Myocyte (in vitro differentiated cells): ENCODE data around the gene CRKL. TPM values are rescaled to one million over a fixed set of nuclear protein-coding genes. Genes with fewer than 3 reads are reported as not detected.
A peak's percentile ranks its signal among the peaks of the same experiment; 100 is the strongest.

Experiments used
- DNase-seq: peaks from one replicate; pipeline ENCODE4 v3.0.0-alpha.2; 2012; ENCODE audit warnings: low read depth
- total RNA-seq: library from RNA; depleted of rRNA; stranded (reverse); fragments of >200 nt; gene quantifications from 2 replicates; pipeline ENCODE4 v1.2.3, GENCODE V29; 2014

The CRKL gene
- total RNA-seq, 1 donor from 2014 or later: 52.6 TPM

DNA sequence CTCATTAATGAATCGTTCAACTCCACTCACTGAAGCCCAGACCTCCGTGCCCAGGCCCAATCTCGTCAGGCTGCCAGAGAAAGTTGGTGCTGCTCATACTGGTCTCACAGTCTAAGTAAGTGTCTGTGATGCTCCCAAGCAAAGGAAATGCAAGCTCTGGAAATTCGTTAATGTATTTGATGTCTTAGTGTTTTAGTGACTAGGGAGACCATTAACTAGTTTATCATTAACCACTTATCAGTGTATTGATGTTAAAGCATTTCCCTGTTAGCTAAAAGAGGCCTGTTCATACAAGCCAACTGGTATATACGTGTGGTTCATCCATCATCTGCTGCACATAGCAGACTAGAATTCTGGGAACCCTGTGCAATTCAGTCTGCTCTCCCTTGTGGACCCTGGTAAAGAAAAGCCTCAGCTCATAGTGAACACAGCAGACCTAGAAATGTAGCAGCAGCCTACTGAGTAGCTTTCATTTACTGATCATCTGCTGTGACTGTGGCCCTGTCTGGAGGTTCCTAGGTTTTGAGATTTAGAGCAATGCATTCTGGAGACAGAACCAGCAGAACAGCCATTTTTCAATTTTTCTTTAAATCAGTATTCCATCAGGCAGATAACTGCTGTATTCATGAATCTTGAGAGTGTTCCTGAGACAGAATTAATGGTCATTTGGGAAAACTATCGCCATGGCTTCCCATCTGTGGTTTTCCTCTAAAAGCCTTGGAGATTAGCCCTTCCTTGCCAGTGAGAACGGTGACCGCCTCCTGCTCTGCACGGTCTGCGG lies 34.1 kb downstream of the CRKL start:
- DNase-seq: no peak

DNA sequence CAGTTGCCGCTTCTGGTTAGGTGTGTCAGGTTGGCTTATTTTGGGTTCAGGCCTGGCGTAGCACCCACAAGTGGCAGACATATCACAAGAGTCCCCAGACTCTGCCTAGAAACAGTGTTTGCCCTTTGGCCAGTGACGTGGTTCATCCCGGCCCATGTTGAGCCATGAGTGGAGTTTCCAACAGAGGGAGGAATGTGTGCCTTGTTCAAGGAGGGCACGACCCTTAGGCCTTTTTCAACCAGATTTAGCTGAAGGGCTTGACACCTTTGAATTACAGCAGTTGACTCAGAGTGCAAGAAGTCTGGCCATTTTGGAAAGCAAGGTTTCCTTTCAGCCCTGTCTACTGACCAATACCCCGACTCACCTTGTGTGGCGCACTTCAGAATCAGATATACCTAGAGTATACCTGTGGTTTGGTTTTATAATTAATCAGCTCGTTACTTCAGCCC lies 34.7 kb downstream of the CRKL start:
- DNase-seq: no peak

DNA sequence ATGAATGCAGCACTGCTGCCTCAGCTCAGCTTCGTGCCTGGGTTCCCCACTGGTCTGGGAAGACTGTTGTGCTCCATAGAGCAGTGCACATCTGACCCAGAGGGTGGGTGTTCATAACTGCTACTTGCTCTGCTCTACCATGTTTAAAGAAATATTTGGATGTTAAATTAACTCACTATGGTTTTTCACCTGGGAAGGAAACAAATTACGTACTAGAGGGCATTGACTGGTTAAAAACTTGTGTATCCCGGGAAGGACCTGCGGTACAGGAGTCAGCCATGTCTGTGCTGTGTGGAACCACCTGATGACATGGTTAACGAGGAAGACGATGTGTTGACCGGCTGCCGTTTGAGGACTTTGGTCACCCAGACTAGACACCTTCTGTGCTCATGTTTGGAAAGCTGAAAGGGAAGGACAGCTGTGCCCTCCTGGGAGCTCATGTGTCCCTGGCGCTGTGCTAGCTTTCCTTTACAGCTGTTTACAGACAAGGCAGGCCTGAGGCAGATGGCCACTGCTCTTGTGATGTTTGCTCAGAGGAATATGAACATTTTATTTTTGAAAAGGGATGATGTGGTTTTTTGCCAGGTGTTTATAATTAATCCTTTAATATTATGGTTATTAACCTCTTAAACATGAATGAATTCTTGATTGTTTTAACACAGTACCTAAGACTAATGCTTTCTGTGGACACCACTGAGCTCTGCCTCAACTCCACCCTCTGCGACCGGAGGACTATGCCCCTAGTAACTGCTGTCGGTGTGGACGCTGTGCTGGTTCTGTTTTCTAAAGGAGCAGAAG lies 35.5 kb downstream of the CRKL start:
- DNase-seq: peak; percentile 47

DNA sequence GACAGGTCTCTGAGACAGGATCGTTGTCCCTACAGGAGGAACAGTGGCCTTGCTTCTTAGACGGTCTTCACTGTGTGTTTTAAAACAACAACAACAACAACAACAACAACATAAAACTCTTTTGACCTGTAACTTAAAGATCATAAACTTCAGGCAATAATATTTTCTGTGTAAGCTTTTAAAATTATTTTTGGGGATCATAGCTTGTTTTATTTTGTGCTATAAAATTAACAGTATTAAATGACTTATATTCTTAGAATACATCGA lies 36.1 kb downstream of the CRKL start:
- no peak for DNase-seq

DNA sequence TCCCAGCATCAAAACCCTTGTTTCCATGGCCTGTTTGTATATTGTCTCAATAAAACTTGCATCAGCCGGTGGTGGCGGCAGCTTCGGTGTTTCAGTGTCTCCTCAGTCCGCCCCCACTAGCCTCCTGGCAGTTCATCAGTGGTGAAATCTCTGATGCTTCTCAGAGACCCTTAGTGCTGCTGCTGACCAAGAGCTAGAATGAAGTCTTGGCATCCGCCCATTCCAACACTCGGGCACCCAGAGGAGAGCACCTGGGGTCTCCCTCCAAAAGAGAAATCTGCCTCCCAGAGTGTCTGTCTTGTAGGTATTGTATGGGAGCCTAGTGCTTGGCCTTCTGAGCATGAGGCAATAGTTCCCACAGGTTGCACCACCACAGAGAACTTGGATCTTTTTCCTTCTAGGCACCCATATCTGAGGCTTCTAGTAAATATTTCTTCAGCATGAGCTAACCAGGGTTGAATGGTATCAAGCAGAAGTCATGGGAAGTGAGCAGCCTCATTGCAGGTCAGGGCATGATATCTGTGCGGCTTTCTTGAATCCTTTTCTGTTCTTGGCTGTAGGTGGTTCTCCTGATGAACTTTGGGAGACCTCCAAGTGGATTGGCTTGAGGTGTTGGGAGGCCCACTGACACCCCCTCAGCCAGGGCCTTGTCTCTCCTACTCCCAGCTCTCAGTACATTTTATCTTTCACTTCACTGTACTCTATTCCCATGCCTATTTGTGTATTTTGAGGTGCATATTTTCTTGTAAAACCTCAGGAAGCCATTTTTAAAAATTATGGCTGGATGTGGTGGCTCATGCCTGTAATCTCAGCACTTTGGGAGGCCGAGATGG lies 36.7 kb downstream of the CRKL start:
- DNase-seq: no peak

DNA sequence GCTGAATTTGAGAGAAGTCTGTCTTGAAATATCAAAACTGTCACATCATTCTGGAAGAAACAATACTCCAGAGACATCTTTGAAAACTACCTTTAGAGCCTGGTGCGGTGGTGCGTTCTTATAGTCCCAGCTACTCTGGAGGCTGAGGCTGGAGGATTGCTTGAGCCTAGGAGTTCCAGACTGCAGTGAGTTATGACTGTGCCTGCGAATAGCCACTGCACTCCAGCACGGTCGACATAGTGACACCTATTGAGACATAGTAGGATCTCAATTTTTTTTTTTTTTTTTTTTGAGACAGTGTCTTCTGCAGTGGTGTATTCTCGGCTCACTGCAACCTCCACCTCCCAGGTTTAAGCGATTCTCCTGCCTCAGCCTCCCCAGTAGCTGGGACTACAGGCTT lies 38.3 kb downstream of the CRKL start:
- no peak for DNase-seq

DNA sequence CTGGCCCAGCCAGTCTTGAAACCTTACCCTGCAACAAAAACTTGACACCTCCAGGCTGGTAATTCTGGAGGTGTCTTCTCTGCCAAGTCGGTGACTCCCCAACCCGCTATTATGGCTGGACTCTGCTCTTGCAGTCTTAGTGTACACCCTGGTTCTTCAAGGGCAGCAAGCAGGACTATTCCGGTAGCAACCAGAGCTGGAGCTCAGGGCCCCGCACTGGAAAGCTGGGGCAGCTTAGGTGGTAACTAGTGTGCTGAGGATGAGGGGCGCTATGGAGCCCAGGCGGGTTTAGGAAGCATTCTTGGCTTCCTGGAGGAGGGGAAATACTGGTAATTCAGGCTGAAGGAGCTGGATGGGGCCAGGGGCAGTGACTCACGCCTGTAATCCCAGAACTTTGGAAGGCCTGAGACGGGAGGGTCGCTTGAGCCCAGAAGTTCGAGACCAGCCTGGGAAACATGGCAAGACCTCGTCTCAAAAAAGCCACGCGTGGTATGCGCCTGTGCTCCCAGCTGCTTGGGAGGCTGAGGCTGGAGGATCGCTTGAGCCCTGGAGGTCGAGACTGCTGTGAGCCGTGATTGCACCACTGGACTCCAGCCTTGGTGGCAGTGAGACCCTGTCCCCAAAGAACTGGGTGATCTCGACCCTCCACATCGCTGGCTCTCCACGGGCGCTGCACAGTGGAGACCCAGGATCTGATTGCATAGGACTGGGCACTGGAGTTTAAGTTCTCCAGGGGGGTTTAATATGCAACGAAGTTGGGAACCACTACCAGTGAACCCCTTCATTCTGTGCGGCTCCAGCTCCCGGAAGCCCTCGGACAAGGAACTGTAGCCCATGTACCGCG lies 39.3 kb downstream of the CRKL start:
- peak; percentile 49 for DNase-seq

DNA sequence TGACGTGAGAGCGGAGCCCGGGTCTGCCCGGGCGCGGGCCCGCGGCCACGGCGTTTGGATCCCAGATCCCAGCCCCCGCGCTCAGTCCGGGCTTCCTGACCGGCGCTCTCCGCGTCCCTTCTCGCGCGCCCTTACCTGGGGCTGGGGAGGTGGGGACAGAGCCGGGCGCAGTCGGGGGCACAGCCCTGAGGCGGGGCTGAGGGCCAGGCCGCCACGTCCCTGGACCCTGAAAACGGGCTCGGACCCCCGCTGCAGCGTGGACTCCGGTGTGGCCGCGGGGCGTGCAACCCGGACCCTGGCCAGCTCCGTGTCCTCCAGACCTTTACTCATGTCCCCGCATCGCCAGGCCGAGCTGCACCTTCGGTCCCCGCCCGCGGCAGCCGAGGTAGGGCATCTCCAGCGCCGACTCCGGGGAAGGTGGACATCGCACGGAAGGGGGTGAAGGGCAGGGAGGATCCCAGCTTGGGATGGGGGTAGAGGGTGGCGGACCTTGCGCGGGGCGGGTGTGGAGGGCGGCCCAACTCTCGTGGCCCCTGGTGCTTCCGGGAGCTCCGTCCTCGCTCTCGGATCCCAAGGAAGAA lies 40.0 kb downstream of the CRKL start:
- no peak for DNase-seq

DNA sequence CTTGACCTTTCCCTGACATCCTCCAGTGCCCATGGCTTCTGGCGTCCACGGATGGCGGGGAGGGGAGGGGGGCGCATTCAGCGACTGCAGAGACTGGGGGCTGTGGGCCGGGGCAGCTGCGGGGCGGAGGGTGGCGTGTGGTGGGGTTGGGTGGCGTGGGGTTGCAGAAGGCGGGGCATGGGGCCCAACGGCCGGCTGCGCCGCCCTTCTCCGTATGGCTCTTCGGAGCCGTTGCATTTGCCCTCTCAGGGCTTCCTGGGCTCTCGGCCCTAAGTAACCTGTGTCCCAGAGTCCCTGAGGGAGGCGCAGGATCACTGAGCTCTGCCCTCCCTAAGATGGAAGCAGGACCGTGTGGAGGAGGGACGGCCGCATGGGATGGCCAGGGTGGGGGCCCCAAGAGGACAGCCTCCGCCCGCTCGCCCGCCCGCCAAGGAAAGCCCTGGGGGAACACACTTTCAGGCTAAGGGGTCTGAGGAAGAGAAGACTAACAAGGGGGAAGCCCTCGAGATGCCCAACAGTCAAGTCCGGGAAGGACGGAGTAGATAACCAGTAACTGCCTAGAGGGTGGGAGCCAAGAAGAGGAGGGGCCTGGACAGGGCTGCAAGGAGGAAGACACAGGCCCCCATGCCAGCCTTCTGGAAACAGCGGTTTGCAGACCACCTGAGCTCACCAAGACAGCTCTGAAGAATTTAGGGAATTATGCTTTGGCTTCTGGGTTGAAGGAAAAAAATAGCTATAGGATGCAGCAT lies 40.6 kb downstream of the CRKL start:
- DNase-seq: peak; percentile 27

DNA sequence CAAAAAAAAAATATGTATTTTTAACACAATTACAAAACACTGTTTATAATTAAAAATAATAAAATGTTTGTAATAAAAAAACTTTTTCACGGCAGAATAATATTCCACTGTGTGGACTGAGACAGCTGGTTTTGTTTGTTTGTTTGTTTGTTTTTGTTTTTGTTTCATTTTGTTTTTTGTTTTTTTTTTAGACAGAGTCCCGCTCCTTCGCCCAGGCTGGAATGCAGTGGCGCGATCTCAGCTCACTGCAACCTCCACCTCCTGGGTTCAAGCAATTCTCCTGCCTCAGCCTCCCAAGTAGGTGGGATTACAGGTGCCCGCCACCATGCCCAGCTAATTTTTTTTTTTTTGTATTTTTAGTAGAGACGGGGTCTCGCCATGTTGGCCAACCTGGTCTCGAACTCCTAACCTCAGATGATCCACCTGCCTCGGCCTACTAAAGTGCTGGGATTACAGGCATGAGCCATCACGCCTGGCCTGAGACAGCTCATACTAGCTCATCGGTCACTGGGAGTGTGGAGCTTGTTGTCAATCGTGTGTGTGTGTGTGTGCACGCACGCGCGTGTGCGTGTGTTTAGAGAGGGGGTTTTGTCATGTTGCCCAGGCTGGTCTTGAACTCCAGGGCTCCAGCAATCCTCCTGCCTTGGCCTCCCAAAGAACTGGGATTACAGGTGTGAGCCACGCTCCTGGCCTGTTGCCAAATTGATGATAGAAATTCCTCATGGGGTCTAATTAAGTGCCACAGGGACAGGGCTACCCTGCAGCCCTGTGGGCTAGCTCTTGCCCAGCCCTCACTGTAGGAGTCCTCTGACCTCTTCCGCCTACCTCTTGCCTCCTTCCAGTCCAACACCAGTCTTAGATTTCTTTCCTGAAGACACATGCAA lies 42.6 kb downstream of the CRKL start:
- DNase-seq: no peak

DNA sequence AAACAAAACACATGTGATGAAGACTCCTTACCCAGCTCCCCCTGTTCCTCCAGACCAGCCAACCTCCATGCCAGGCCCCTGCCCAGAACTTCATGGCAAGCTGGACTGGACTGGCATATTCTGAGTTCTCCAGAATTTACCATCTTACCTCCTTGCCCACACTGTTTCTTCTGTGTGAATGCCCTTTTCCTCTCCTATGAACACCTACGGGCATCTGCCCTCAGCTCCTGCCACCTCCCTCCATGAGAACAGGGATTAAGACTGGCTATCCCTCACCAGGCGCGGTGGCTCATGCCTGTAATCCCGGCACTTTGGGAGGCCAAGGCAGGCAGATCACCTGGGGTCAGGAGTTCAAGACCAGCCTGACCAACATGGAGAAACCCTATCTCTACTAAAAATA lies 43.4 kb downstream of the CRKL start:
- no peak for DNase-seq

DNA sequence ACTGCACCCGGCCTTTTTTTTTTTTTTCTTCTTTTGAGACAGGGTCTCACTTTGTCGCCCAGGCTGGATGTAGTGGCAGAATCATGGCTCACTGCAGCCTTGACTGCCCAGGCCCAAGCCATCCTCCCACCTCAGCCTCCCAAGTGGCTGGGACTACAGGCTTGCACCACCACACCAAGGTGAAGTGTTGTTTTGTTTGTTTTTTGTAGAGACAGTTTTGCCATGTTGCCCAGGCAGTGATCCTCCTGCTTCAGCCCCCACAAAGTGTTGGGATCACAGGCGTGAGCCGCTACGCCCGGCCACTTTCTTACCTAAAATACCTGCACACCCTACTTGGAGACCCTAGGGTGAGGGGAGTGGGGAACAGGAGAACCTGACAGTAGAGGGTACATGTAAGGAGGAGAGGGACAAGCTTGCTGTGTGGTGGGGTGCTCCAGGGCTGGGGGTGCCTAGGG lies 45.3 kb downstream of the CRKL start:
- DNase-seq: no peak

DNA sequence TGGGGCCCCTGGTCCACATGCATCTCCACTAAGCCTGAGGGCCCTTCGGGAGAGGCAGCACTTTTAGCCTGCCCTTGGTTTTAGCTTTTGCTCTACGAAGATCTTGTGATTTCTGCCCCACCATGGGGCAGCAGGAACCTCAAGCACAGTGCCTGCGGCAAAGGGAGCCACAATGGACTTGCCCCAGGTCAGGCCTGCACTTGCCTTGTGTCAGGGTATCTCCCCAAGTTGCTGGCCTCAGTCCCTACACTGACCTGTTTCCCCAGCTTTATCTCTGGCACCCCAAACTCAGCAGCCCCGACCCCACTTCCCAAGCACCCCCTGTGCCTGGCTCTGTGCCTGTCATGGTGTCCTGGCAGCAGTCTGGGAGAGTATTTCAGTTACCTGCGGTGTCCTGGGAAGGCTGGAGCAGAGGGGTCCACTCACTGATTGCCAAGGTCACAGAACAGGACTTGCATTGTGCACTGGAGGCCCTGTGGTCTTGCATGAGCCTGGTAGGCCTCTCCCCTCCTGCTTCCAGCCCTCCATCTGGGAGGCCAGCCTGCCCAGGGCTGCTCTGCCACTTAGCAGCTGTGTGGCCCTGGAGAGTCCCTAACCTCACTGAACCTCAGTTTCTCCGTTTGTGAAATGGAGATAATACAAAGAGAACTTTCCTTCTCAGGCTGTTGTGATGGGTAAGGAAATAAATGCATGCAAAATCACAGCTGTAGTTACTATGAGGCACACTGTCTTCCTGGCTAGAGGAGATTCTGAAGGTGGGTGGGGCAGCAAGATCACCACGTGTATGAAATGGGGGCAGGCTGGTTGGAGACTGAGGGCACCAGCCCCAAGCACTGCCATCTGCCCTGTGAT lies 46.2 kb downstream of the CRKL start:
- no peak for DNase-seq

DNA sequence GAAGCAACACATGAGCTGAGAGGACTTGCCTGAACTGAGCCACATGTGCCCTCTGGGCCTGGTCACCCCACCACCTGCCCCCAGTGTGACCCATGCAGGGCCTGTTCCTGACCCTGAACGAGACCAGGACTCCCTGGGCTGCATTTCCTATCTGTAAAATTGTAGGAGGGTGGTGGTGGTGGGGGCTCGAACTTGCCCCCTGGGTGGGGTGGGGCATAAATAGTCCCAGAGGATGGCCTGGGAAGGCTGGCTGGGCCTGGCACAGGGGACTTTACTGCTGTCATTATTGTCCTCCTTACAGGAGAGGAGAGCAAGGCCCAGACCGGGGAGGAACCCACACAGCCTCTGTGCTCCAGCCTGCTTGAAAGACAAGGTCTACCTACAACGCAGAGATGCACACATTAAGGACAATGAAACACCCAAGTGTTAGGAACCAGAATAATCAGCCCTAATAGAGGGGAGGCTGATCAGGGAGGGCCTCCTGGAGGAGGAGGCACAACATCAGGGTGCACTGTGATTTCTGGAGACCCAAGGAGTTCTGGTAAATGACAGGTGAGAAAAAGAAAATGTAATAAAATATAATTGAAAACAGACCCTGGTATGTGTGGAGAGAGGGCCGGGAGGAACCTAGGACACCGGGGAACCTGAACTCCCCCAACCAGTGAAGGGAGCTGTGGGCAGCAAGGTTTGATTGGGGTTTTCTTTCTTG lies 47.0 kb downstream of the CRKL start:
- no peak for DNase-seq

DNA sequence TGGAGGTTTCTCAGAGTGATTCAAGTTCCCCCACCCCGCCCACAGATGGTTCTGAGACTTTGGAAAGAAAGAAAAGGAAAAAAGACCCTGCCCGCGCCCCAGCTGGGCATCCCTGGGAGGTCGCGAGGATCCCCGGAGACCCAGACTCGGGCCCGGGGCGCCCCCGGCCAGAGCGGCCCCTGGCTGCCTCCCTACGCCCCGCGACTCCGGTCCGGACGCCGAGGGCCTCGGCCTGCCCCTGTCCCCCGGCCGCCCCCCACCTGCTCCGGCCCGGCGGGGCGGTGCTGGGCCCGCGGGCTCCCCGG lies 47.5 kb downstream of the CRKL start:
- DNase-seq: no peak

DNA sequence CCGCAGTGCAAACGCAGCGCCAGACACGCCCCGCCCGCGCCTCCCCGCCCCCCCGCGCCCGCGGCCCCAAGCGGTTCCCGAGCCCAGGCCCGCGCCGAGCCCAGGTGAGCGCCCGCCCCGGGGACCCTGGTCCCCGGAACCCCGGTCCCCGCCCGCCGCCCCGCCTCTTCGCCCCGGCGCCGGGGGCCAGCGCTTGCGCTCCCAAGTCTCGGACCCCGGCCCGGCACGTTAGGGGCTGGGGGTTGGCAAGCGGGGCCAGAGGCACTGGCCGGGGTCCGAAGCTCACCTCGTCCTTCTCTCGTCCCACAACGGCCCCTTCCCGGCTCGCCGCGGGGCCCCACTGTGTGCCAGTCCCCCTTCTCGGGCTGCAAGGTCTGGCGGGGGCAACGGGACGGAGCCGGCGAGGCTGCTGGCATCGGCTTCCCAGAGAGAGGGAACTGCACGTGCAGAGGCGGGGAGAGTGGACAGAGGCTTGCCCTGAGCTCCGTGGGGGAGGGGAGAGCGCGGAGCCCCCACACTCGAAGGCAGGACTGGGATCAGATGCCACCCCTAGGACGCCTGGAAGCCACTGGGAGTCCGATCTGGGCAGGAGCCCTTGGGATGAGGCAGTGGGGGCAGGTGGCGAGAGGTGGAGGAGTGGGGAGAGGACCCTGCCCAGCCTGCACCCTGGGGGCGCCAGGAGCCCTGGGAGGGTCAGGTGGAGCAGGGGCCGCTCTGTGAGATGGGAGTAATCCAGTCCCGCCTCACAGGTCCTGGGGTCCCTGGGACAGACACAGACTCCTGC lies 48.1 kb downstream of the CRKL start:
- DNase-seq: no peak
